ENCODE results near the gene AMOTL2.

GRCh38 chr3:134344560-134344959 is 29.7 kb downstream of the AMOTL2 start:
- no peak for TF ChIP-seq CTCF (IDR thresholded peaks at IDR 0.05; ENCODE audit: insufficient read depth, low read length, poor library complexity, severe bottlenecking)
- TF ChIP-seq EZH2phosphoT487 (conservative IDR thresholded peaks at IDR 0.05; ENCODE audit: low read length) = no peak

All from SU-DHL-6 (cell line).